ENCODE measurements around the gene SORBS2. TPM values are rescaled to one million over a fixed set of nuclear protein-coding genes. Genes with fewer than 3 reads are reported as not detected.

The SORBS2 gene
- total and polyA plus RNA-seq, 4 donors, result 11.2 to 70.4 (median 26.4) TPM

DNA sequence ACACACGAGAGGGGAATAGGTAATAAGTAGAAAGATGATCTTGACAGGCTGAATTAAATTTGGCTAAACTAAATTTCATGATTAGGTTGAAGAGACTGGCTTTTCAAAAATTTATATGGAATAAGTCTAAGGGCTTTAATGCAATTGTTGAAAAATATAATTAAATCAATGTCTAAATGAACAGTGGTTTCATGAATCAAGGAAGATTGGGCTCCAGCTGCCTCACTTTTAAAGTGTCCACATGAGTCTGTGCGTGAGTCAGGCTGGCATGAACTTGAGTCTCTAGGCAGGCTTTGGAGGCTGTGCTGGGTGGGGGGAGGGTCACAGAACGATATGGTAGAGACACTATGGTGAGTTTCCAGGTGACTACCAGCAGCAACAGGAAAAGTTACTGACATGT, 111.9 kb downstream of the SORBS2 start:
- Histone ChIP-seq H3K27ac (ENCODE audit: low read depth in 1 of 2, low read length in 1 of 2) (peak overlapping the region in 1 of 2 donors; percentile 81), H3K36me3 (ENCODE audit: control insufficient read depth in 4 of 4, insufficient read depth in 4 of 4, low read length in 4 of 4) (no peaks in the 10 kb centered on the region), H3K4me3 (no peak overlapping the region), H3K9ac (ENCODE audit: insufficient read depth in 1 of 2, low read length in 2 of 2) (no peak overlapping the region), H3K27me3 (ENCODE audit: control insufficient read depth in 3 of 3, insufficient read depth in 3 of 3, low read length in 2 of 3) (no peaks in the 10 kb centered on the region), H3K4me1 (ENCODE audit: control insufficient read depth in 5 of 5, insufficient read depth in 5 of 5, low read length in 5 of 5) (peaks cover 0 to 15% (median 0%) of the 10 kb centered on the region in 5 donors), H3K9me3 (ENCODE audit: control insufficient read depth in 4 of 4, insufficient read depth in 3 of 4, low read length in 3 of 4) (no peaks in the 10 kb centered on the region)
- DNase-seq (no peak), ATAC-seq (ENCODE audit: insufficient read depth, low FRiP score) (no peak)
- TF ChIP-seq, protein P1, sequence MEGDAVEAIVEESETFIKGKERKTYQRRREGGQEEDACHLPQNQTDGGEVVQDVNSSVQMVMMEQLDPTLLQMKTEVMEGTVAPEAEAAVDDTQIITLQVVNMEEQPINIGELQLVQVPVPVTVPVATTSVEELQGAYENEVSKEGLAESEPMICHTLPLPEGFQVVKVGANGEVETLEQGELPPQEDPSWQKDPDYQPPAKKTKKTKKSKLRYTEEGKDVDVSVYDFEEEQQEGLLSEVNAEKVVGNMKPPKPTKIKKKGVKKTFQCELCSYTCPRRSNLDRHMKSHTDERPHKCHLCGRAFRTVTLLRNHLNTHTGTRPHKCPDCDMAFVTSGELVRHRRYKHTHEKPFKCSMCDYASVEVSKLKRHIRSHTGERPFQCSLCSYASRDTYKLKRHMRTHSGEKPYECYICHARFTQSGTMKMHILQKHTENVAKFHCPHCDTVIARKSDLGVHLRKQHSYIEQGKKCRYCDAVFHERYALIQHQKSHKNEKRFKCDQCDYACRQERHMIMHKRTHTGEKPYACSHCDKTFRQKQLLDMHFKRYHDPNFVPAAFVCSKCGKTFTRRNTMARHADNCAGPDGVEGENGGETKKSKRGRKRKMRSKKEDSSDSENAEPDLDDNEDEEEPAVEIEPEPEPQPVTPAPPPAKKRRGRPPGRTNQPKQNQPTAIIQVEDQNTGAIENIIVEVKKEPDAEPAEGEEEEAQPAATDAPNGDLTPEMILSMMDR (IDR thresholded peaks at IDR 0.05; ENCODE audit: control extremely low read depth, extremely low read depth), result no peak
- 80% methylated on average over 3 of the region's 3 CpGs for WGBS, 2 donors

DNA sequence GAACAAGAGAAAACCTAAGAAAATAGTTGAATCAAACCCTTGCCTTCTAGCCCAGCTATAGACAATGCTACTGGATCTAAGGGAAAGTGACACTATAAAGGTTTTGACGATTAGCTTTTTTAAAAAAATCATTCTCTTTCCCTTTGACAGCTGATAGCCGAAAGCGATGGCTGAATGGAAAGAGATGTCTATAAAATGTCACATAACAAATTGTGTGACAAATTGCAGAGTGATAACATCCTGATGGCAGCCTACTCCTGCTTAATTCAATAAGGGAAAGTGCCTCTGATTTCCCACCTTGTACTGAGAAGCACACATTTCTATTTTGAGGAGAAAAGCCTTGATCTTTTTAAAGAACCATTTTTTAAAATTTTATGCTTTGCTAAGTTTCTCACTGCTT, 114.5 kb downstream of the SORBS2 start:
- DNase-seq (no peak), ATAC-seq (ENCODE audit: insufficient read depth, low FRiP score) (no peak)
- TF ChIP-seq, protein P1 (IDR thresholded peaks at IDR 0.05; ENCODE audit: control extremely low read depth, extremely low read depth), result no peak
- Histone ChIP-seq H3K36me3 (ENCODE audit: control insufficient read depth in 4 of 4, insufficient read depth in 4 of 4, low read length in 4 of 4) (no peaks in the 10 kb centered on the region), H3K27me3 (ENCODE audit: control insufficient read depth in 3 of 3, insufficient read depth in 3 of 3, low read length in 2 of 3) (no peaks in the 10 kb centered on the region), H3K4me3 (no peak overlapping the region), H3K9ac (ENCODE audit: insufficient read depth in 1 of 2, low read length in 2 of 2) (no peak overlapping the region), H3K4me1 (ENCODE audit: control insufficient read depth in 5 of 5, insufficient read depth in 5 of 5, low read length in 5 of 5) (peaks cover 0 to 19% (median 0%) of the 10 kb centered on the region in 5 donors), H3K9me3 (ENCODE audit: control insufficient read depth in 4 of 4, insufficient read depth in 3 of 4, low read length in 3 of 4) (no peaks in the 10 kb centered on the region), H3K27ac (ENCODE audit: low read depth in 1 of 2, low read length in 1 of 2) (peak overlapping the region in 1 of 2 donors; percentile 33)
- 87 to 89% methylated on average over 3 of the region's 3 CpGs for WGBS, 2 donors

GRCh38 chr4:185695743-185696142, 116.3 kb downstream of the SORBS2 start:
- peaks cover 0 to 13% (median 0%) of the 10 kb centered on the region in 5 donors for H3K4me1 ChIP-seq (ENCODE audit: control insufficient read depth in 5 of 5, insufficient read depth in 5 of 5, low read length in 5 of 5)
- ATAC-seq (ENCODE audit: insufficient read depth, low FRiP score), result no peak
- no peak for DNase-seq
- TF ChIP-seq, protein P1 (IDR thresholded peaks at IDR 0.05; ENCODE audit: control extremely low read depth, extremely low read depth), result no peak
- H3K9me3 ChIP-seq (ENCODE audit: control insufficient read depth in 4 of 4, insufficient read depth in 3 of 4, low read length in 3 of 4), result no peaks in the 10 kb centered on the region
- peak overlapping the region in 1 of 2 donors; percentile 66 for H3K27ac ChIP-seq (ENCODE audit: low read depth in 1 of 2, low read length in 1 of 2)
- H3K36me3 ChIP-seq (ENCODE audit: control insufficient read depth in 4 of 4, insufficient read depth in 4 of 4, low read length in 4 of 4), result no peaks in the 10 kb centered on the region
- H3K27me3 ChIP-seq (ENCODE audit: control insufficient read depth in 3 of 3, insufficient read depth in 3 of 3, low read length in 2 of 3), result no peaks in the 10 kb centered on the region
- 96 to 97% methylated on average over 4 of the region's 4 CpGs for WGBS, 2 donors
- no peak overlapping the region for H3K9ac ChIP-seq (ENCODE audit: insufficient read depth in 1 of 2, low read length in 2 of 2)
- no peak overlapping the region for H3K4me3 ChIP-seq
